Testis (tissue), 2 donors: Measurements from ENCODE around the gene TRIM29.

Experiments
- CTCF ChIP-seq, 3 experiments: fragments of 450-650 bp in 2 of 3; fragments of 200-600 bp in 1 of 3; sonication (generic) in 1 of 3; IDR thresholded peaks; one replicate each; pipeline ENCODE4 v1.5.1; 2016 to 2019; ENCODE audit warnings: antibody characterized with exemption in 3 of 3, mild to moderate bottlenecking in 2 of 3, moderate library complexity in 1 of 3
- POLR2A ChIP-seq: fragments of 450-650 bp; IDR thresholded peaks from one replicate; pipeline ENCODE4 v1.6.1; 2017; ENCODE audit warnings: antibody characterized with exemption, mild to moderate bottlenecking, moderate library complexity

GRCh38 chr11:120102864-120103122 lies 35.1 kb downstream of the TRIM29 start:
- TF ChIP-seq CTCF (IDR thresholded peaks at IDR 0.05) (no peak), POLR2A (no peak)
